Measurements from ENCODE around the gene FBXO46. TPM values are rescaled to one million over a fixed set of nuclear protein-coding genes. Genes with fewer than 3 reads are reported as not detected.

FBXO46 gene
- total RNA-seq (10 to 100 TPM; 17.2 to 17.5 TPM), total RNA-seq (11.3 to 39.1 (median 22.7) reads per million in 172 experiments)
- 17.4 TPM for polyA plus RNA-seq (2013, experiment 1 of 2)
- 16.5 TPM for polyA plus RNA-seq (2013, experiment 2 of 2)

GRCh38 chr19:45730368-45731288 is at the start of gene FBXO46:
Gene FBXO46 (minus strand): TSS chr19:45730896. CDS start chr19:45713495, 17,401 bp downstream.
- peaks cover 12% of the 10 kb centered on the region for H3K36me3 Mint-ChIP-seq (ENCODE audit: low read depth)
- peak within 1 kb of the TSS; percentile 83 for H3K27ac Mint-ChIP-seq
- POLR2A ChIA-PET, result interaction anchor here (0.6 to 3.7 kb wide), 11 partner anchors 9 to 172 kb away, joined by 3 to 56 read pairs (median 4); partner anchors contain the start of genes DMWD, IRF2BP1, MYPOP and QPCTL
- no peaks in the 10 kb centered on the region for H3K9me3 ChIP-seq (ENCODE audit: control insufficient read depth in 1 of 2, insufficient read depth in 1 of 2, low read length in 2 of 2)
- H3K9me3 Mint-ChIP-seq, result no peaks in the 10 kb centered on the region
- TF ChIP-seq, protein P1, sequence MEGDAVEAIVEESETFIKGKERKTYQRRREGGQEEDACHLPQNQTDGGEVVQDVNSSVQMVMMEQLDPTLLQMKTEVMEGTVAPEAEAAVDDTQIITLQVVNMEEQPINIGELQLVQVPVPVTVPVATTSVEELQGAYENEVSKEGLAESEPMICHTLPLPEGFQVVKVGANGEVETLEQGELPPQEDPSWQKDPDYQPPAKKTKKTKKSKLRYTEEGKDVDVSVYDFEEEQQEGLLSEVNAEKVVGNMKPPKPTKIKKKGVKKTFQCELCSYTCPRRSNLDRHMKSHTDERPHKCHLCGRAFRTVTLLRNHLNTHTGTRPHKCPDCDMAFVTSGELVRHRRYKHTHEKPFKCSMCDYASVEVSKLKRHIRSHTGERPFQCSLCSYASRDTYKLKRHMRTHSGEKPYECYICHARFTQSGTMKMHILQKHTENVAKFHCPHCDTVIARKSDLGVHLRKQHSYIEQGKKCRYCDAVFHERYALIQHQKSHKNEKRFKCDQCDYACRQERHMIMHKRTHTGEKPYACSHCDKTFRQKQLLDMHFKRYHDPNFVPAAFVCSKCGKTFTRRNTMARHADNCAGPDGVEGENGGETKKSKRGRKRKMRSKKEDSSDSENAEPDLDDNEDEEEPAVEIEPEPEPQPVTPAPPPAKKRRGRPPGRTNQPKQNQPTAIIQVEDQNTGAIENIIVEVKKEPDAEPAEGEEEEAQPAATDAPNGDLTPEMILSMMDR (IDR thresholded peaks at IDR 0.05), result no peak
- no peaks in the 10 kb centered on the region for H3K27me3 Mint-ChIP-seq
- peak; percentile 83 to 97 (median 91) for DNase-seq
- intact Hi-C loops (cut with DNase I, micrococcal nuclease), result loop anchor here (1.0 to 5.0 kb wide), 4 partner anchors 13 to 157 kb away; partner anchors contain the start of genes IRF2BP1 (in 1 of the 2) and SIX5 (in 1 of the 2)
- peaks cover 37% of the 10 kb centered on the region for H3K4me1 ChIP-seq (ENCODE audit: insufficient read depth, low read length)
- peak; percentile 99 for ATAC-seq (ENCODE audit: poor library complexity)
- H3K27ac ChIP-seq (ENCODE audit: low read depth in 1 of 2, low read length in 2 of 2), result peak within 1 kb of the TSS; percentile 31 to 49
- H3K27me3 ChIP-seq (ENCODE audit: control insufficient read depth in 1 of 2, insufficient read depth in 2 of 2, low read length in 2 of 2), result no peaks in the 10 kb centered on the region
- CTCF ChIA-PET, result interaction anchor here (0.7 to 2.6 kb wide), 10 partner anchors 11 to 197 kb away, joined by 3 to 14 read pairs (median 3); partner anchors contain the start of genes MYPOP, QPCTL, SIX5 and SNRPD2
- H3K4me3 ChIP-seq (ENCODE audit: low read length), result peak within 1 kb of the TSS; percentile 77
- peak within 1 kb of the TSS; percentile 97 for H3K4me3 Mint-ChIP-seq
- no peaks in the 10 kb centered on the region for H3K36me3 ChIP-seq (ENCODE audit: insufficient read depth, low read length)
- peaks cover 33% of the 10 kb centered on the region for H3K4me1 Mint-ChIP-seq (ENCODE audit: low read depth)

DNA sequence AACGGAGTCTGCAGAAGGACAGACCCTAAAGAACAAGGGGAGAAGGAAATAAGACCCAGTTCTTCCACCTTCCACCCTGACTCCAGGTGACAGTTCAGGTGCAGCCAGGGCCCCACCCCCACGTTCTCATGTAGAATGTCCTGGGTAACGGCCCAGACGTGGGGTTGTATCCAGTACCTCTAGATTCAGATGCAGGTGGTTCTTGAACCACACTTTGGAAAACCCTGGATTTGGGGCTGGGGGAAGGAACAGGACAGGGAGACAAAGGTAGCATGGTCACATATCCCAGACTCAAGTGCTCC is 49.4 kb upstream of the FBXO46 start:
- TF ChIP-seq, protein P1 (IDR thresholded peaks at IDR 0.05), result no peak
- CTCF ChIA-PET, result interaction anchor here (0.8 to 2.9 kb wide), 2 partner anchors 11 to 49 kb away, joined by 3 to 59 read pairs; partner anchors contain the start of genes FBXO46 and SIX5
- peaks cover 13% of the 10 kb centered on the region for H3K36me3 ChIP-seq (ENCODE audit: insufficient read depth, low read length)
- no peak overlapping the region for H3K27ac ChIP-seq (ENCODE audit: low read depth in 1 of 2, low read length in 2 of 2)
- H3K9me3 ChIP-seq (ENCODE audit: control insufficient read depth in 1 of 2, insufficient read depth in 1 of 2, low read length in 2 of 2), result peaks cover 0 to 14% of the 10 kb centered on the region in 2 experiments
- peaks cover 24% of the 10 kb centered on the region for H3K4me1 ChIP-seq (ENCODE audit: insufficient read depth, low read length)
- no peak overlapping the region for H3K4me3 Mint-ChIP-seq
- H3K9me3 Mint-ChIP-seq, result no peaks in the 10 kb centered on the region
- DNase-seq, result no peak
- no peak overlapping the region for H3K4me3 ChIP-seq (ENCODE audit: low read length)
- H3K27ac Mint-ChIP-seq, result no peak overlapping the region
- H3K27me3 ChIP-seq (ENCODE audit: control insufficient read depth in 1 of 2, insufficient read depth in 2 of 2, low read length in 2 of 2), result peaks cover 22 to 39% of the 10 kb centered on the region in 2 experiments
- intact Hi-C loops (cut with DNase I, micrococcal nuclease), result no loop called here
- H3K4me1 Mint-ChIP-seq (ENCODE audit: low read depth), result peaks cover 23% of the 10 kb centered on the region
- ATAC-seq (ENCODE audit: poor library complexity), result no peak
- peaks cover 24% of the 10 kb centered on the region for H3K36me3 Mint-ChIP-seq (ENCODE audit: low read depth)
- peaks cover 34% of the 10 kb centered on the region for H3K27me3 Mint-ChIP-seq
- POLR2A ChIA-PET, result no interaction called here

Measured in CD4-positive, alpha-beta T cell (primary cell).